Activated effector memory CD4-positive, alpha-beta T cell treated with Interleukin-2 at 50 U/mL for 16 hours (primary cell): ENCODE data around the gene CRYZL1.
"Not testable (repeated sequence)": the region's sequence is repeated elsewhere in the genome, so short reads cannot be mapped to it uniquely, and the experiment has no call there.

Source experiments
- DNase-seq: peaks from one replicate; pipeline ENCODE4 v3.0.0-alpha.2; 2020

CRYZL1 gene

GRCh38 chr21:33622253-33622652 lies 19.3 kb downstream of the CRYZL1 start:
- no peak for DNase-seq

GRCh38 chr21:33619726-33620125 lies 21.8 kb downstream of the CRYZL1 start:
- no peak for DNase-seq

GRCh38 chr21:33618407-33618806 lies 23.1 kb downstream of the CRYZL1 start:
- no peak for DNase-seq

- not testable (repeated sequence) for DNase-seq
Measured at GRCh38 chr21:33617565-33617964, 24.0 kb downstream of the CRYZL1 start.

GRCh38 chr21:33611006-33611744 lies 30.4 kb downstream of the CRYZL1 start:
- no peak for DNase-seq

GRCh38 chr21:33608559-33608958 lies 33.0 kb downstream of the CRYZL1 start:
- DNase-seq = no peak

- no peak for DNase-seq
Measured at GRCh38 chr21:33598051-33598450, 43.5 kb downstream of the CRYZL1 start.

- DNase-seq = peak; percentile 85
Measured at GRCh38 chr21:33588485-33589335, 52.8 kb downstream of the CRYZL1 start, which contains the start of gene DONSON. TSS of gene DONSON (minus strand) at chr21:33588684. CDS start at chr21:33588641, 43 bp downstream.

- DNase-seq = no peak
Measured at GRCh38 chr21:33587792-33588484, 53.6 kb downstream of the CRYZL1 start.

GRCh38 chr21:33586927-33587326 lies 54.6 kb downstream of the CRYZL1 start:
- DNase-seq = no peak

- DNase-seq = no peak
Measured at GRCh38 chr21:33584455-33584854, 57.1 kb downstream of the CRYZL1 start.

- DNase-seq = no peak
Measured at GRCh38 chr21:33578959-33579542, 62.5 kb downstream of the CRYZL1 start.

- DNase-seq = no peak
Measured at GRCh38 chr21:33578214-33578613, 63.3 kb downstream of the CRYZL1 start.

- not testable (repeated sequence) for DNase-seq
Measured at GRCh38 chr21:33576741-33577141, 64.8 kb downstream of the CRYZL1 start.

- no peak for DNase-seq
Measured at GRCh38 chr21:33572350-33572749, 69.2 kb downstream of the CRYZL1 start.

- no peak for DNase-seq
Measured at GRCh38 chr21:33569991-33570390, 71.5 kb downstream of the CRYZL1 start.

- DNase-seq = no peak
Measured at GRCh38 chr21:33568448-33568847, 73.1 kb downstream of the CRYZL1 start.

GRCh38 chr21:33567914-33568313 lies 73.6 kb downstream of the CRYZL1 start:
- DNase-seq = no peak

GRCh38 chr21:33566514-33566913 lies 75.0 kb downstream of the CRYZL1 start:
- DNase-seq = no peak

- no peak for DNase-seq
Measured at GRCh38 chr21:33562389-33562788, 79.2 kb downstream of the CRYZL1 start.

GRCh38 chr21:33561373-33561772 lies 80.2 kb downstream of the CRYZL1 start:
- no peak for DNase-seq

- DNase-seq = no peak
Measured at GRCh38 chr21:33560965-33561364, 80.6 kb downstream of the CRYZL1 start.

- no peak for DNase-seq
Measured at GRCh38 chr21:33559813-33560212, 81.7 kb downstream of the CRYZL1 start.
